Type B pancreatic cell (in vitro differentiated cells): Measurements from ENCODE around the gene MAPKAPK5. TPM values are rescaled to one million over a fixed set of nuclear protein-coding genes. Genes with fewer than 3 reads are reported as not detected.

Source experiments
- DNase-seq: peaks from one replicate; pipeline ENCODE4 v3.0.0; 2021; ENCODE audit warnings: mixed read lengths; ENCODE audit not compliant: unreplicated experiment; ENCODE audit errors: extremely low spot score
- H3K27ac Mint-ChIP-seq: 2 replicates; pipeline ENCODE4 v1.8.0; 2021; ENCODE audit warnings: mild to moderate bottlenecking, mixed read lengths
- H3K27me3 Mint-ChIP-seq: 2 replicates; pipeline ENCODE4 v1.8.0; 2021; ENCODE audit warnings: mixed read lengths
- H3K36me3 Mint-ChIP-seq: 2 replicates; pipeline ENCODE4 v1.8.0; 2021; ENCODE audit warnings: mixed read lengths
- H3K4me1 Mint-ChIP-seq: one replicate; pipeline ENCODE4 v1.8.0; 2021; ENCODE audit warnings: mixed read lengths; ENCODE audit not compliant: unreplicated experiment
- H3K4me3 Mint-ChIP-seq: 2 replicates; pipeline ENCODE4 v1.8.0; 2021; ENCODE audit warnings: mild to moderate bottlenecking, mixed read lengths
- H3K9me3 Mint-ChIP-seq: 2 replicates; pipeline ENCODE4 v1.8.0; 2021; ENCODE audit warnings: mixed read lengths
- total RNA-seq: library from RNA; stranded (reverse); gene quantifications from 2 replicates; pipeline ENCODE4 v1.2.1, GENCODE V29; 2021; ENCODE audit warnings: low replicate concordance
- TF ChIP-seq, protein P1 (sequence below): fragments of 200-600 bp; sonication (generic); conservative IDR thresholded peaks from 2 replicates; pipeline ENCODE4 v1.5.0; 2021; ENCODE audit warnings: antibody characterized with exemption, mild to moderate bottlenecking

Gene MAPKAPK5
- total RNA-seq, 1 donor from 2014 or later: 61.4 TPM

DNA sequence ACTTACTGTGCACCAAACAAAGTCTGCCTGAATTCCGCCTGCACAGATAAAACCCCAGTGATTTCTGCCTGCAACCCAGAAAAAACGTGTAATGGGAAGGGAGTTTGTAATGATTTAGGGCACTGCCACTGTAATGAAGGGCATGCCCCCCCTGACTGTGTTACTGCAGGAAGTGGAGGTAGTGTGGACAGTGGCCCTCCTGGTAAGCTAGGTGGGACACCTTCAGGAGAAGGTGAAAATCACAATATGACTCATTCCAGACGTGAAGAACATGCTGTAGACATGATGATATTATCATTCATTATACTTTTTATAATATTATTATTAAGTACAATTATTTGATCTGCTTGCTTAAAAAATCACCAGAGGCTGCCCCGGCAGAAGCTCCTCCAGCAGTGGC is 59.2 kb downstream of the MAPKAPK5 start:
- peaks cover 32% of the 10 kb centered on the region for H3K36me3 Mint-ChIP-seq
- TF ChIP-seq, protein P1, sequence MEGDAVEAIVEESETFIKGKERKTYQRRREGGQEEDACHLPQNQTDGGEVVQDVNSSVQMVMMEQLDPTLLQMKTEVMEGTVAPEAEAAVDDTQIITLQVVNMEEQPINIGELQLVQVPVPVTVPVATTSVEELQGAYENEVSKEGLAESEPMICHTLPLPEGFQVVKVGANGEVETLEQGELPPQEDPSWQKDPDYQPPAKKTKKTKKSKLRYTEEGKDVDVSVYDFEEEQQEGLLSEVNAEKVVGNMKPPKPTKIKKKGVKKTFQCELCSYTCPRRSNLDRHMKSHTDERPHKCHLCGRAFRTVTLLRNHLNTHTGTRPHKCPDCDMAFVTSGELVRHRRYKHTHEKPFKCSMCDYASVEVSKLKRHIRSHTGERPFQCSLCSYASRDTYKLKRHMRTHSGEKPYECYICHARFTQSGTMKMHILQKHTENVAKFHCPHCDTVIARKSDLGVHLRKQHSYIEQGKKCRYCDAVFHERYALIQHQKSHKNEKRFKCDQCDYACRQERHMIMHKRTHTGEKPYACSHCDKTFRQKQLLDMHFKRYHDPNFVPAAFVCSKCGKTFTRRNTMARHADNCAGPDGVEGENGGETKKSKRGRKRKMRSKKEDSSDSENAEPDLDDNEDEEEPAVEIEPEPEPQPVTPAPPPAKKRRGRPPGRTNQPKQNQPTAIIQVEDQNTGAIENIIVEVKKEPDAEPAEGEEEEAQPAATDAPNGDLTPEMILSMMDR: no peak
- no peaks in the 10 kb centered on the region for H3K27me3 Mint-ChIP-seq
- H3K4me1 Mint-ChIP-seq: no peaks in the 10 kb centered on the region
- no peak overlapping the region for H3K4me3 Mint-ChIP-seq
- H3K9me3 Mint-ChIP-seq: no peaks in the 10 kb centered on the region
- DNase-seq: no peak
- no peak overlapping the region for H3K27ac Mint-ChIP-seq

DNA sequence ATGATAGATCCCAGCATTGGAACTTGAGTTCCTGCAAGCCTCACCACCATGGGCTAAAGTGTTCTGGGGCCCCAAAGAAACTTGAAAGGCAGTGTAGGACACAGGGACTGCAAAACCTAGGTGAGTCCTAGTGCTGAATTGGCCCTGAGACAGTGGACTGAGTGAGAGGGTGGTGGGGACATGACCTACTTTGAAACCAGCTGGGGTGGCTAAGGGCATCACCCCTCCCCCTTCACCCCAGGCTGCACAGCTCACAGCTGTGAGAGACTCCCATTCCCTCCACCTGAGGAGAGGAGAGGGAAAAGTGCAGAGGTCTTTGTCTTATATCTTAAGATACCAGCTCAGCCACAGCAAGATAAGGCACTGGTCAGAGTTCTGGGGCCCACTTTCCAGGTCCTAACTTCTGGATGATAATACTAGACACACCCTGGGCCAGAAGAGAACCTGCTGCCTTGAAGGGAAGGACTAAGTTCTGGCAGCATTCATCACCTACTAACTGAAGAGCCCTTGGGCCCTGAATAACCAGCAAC is 62.5 kb downstream of the MAPKAPK5 start:
- no peak for DNase-seq
- H3K27ac Mint-ChIP-seq: no peak overlapping the region
- no peaks in the 10 kb centered on the region for H3K9me3 Mint-ChIP-seq
- H3K4me1 Mint-ChIP-seq: no peaks in the 10 kb centered on the region
- no peak overlapping the region for H3K4me3 Mint-ChIP-seq
- TF ChIP-seq, protein P1: no peak
- H3K36me3 Mint-ChIP-seq: peaks cover 32% of the 10 kb centered on the region
- no peaks in the 10 kb centered on the region for H3K27me3 Mint-ChIP-seq

DNA sequence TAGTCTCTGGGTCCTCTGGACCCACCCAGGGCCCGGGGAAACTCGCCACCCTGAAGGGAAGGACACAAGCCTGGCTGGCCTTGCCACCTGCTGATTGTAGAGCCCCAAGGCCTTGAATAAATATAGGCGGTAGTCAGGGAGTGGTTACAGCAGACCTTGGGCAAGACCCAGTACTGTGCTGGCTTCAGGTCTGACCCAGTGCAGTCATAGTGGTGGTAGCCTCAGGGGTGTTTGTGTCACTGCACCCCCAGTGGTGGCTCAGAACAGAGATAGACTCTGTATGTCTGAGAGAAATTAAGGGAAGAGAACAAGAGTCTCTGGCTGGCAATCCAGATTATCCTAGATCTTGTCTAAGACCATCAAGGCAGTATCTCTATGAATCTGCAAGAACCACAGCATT is 63.5 kb downstream of the MAPKAPK5 start:
- TF ChIP-seq, protein P1: no peak
- Mint-ChIP-seq H3K4me1 (no peaks in the 10 kb centered on the region), H3K4me3 (no peak overlapping the region), H3K27ac (no peak overlapping the region), H3K9me3 (no peaks in the 10 kb centered on the region), H3K36me3 (peaks cover 25% of the 10 kb centered on the region), H3K27me3 (no peaks in the 10 kb centered on the region)
- DNase-seq: no peak

DNA sequence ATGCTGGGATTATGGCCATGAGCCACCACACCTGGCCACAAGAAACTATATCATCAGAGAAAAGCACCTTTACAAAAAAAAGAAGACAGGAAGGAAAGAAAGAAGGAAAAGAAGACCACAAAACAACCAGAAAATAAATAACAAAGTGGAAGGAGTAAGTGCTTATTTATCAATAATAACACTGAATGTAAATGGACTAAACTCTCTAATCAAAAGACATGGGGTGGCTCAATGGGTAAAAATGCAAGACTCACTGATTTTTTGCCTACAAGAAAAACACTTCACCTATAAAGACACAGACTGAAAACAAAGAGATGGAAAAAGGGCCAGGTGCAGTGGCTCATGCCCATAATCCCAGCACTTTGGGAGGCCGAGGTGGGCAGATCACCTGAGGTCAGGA is 65.7 kb downstream of the MAPKAPK5 start:
- no peaks in the 10 kb centered on the region for H3K27me3 Mint-ChIP-seq
- DNase-seq: no peak
- TF ChIP-seq, protein P1: no peak
- peaks cover 16% of the 10 kb centered on the region for H3K36me3 Mint-ChIP-seq
- H3K4me1 Mint-ChIP-seq: no peaks in the 10 kb centered on the region
- H3K9me3 Mint-ChIP-seq: no peaks in the 10 kb centered on the region
- no peak overlapping the region for H3K4me3 Mint-ChIP-seq
- H3K27ac Mint-ChIP-seq: no peak overlapping the region

DNA sequence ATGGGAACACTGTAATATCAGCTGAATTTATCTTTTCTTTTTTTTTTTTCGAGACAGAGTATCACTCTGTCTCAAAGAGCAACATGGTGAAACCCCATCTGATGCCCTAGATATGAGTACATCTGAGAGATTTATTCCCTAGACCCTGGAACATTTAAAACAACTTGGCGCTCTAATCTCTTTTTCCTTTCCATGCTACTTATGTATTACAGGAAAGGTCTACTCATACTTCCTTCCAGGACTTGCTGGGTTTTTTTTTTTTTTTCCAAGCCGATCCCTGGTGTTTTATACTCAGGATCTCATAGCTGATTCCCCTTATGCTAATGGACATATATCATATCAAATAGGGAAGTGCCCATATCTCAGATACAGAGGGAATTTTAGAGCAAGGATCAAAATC is 83.1 kb downstream of the MAPKAPK5 start:
- TF ChIP-seq, protein P1: no peak
- Mint-ChIP-seq H3K27me3 (no peaks in the 10 kb centered on the region), H3K36me3 (no peaks in the 10 kb centered on the region), H3K4me1 (no peaks in the 10 kb centered on the region), H3K27ac (no peak overlapping the region), H3K9me3 (no peaks in the 10 kb centered on the region), H3K4me3 (no peak overlapping the region)
- DNase-seq: no peak

DNA sequence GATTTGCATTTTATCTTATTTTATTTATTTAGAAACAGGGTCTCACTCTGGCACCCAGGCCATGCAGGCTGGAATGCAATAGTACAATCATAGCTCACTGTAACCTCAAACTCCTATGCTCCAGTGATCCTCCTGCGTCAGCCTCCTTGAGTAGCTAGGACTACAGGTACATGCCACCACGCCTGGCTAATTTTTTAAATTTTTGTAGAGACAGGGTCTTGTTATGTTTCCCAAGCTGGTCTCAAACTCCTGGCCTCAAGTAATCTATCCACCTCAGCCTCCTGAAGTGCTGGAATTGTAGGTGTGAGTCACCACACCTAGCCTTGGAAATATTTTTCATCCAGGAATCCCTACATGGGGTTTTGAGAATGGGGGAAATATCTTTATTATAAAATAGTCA is 84.6 kb downstream of the MAPKAPK5 start:
- H3K4me1 Mint-ChIP-seq: no peaks in the 10 kb centered on the region
- H3K27ac Mint-ChIP-seq: no peak overlapping the region
- no peak for DNase-seq
- no peaks in the 10 kb centered on the region for H3K36me3 Mint-ChIP-seq
- no peak overlapping the region for H3K4me3 Mint-ChIP-seq
- TF ChIP-seq, protein P1: no peak
- H3K27me3 Mint-ChIP-seq: no peaks in the 10 kb centered on the region
- no peaks in the 10 kb centered on the region for H3K9me3 Mint-ChIP-seq
